ENCODE data around the gene DBF4B. TPM values are rescaled to one million over a fixed set of nuclear protein-coding genes. Genes with fewer than 3 reads are reported as not detected.

DBF4B gene
- total RNA-seq, 1 experiment from 2014 or later = 32.9 TPM

DNA sequence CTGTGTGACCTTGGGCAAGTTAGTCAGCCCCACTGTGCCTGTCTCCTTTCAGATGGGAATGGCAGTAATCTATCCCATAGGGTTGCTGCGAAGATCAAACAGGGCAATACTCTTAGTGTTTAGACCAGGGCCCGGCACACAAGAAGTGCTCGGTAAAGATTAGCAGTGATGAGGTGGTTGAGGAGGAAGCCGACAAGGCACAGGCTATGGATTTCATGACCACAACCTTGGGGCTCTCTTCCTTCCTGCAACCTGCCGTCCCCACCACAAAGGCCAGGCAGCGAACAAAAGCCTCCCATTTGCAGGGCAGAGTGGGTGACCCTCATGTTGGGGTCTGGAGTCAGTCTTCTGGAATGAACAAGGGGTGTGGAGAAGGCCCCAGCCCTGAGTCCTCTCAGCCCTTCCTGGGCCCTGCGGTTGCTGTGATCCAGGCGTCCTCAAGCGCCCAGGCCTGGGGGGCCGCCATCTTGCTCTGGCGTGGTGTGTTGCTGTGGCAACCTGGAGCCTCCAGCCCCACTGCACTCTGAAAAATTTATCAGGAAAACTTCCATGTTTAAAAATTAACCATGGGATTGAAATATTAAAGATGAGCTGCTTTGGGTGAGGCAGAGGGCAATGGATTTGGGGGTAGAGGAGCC is 60.2 kb downstream of the DBF4B start (continued):
- TF ChIP-seq, protein P1, sequence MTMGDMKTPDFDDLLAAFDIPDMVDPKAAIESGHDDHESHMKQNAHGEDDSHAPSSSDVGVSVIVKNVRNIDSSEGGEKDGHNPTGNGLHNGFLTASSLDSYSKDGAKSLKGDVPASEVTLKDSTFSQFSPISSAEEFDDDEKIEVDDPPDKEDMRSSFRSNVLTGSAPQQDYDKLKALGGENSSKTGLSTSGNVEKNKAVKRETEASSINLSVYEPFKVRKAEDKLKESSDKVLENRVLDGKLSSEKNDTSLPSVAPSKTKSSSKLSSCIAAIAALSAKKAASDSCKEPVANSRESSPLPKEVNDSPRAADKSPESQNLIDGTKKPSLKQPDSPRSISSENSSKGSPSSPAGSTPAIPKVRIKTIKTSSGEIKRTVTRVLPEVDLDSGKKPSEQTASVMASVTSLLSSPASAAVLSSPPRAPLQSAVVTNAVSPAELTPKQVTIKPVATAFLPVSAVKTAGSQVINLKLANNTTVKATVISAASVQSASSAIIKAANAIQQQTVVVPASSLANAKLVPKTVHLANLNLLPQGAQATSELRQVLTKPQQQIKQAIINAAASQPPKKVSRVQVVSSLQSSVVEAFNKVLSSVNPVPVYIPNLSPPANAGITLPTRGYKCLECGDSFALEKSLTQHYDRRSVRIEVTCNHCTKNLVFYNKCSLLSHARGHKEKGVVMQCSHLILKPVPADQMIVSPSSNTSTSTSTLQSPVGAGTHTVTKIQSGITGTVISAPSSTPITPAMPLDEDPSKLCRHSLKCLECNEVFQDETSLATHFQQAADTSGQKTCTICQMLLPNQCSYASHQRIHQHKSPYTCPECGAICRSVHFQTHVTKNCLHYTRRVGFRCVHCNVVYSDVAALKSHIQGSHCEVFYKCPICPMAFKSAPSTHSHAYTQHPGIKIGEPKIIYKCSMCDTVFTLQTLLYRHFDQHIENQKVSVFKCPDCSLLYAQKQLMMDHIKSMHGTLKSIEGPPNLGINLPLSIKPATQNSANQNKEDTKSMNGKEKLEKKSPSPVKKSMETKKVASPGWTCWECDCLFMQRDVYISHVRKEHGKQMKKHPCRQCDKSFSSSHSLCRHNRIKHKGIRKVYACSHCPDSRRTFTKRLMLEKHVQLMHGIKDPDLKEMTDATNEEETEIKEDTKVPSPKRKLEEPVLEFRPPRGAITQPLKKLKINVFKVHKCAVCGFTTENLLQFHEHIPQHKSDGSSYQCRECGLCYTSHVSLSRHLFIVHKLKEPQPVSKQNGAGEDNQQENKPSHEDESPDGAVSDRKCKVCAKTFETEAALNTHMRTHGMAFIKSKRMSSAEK (CRISPR knock-in tag; IDR thresholded peaks at IDR 0.05; ENCODE audit: borderline replicate concordance) = no peak
- TF ChIP-seq, protein P2, sequence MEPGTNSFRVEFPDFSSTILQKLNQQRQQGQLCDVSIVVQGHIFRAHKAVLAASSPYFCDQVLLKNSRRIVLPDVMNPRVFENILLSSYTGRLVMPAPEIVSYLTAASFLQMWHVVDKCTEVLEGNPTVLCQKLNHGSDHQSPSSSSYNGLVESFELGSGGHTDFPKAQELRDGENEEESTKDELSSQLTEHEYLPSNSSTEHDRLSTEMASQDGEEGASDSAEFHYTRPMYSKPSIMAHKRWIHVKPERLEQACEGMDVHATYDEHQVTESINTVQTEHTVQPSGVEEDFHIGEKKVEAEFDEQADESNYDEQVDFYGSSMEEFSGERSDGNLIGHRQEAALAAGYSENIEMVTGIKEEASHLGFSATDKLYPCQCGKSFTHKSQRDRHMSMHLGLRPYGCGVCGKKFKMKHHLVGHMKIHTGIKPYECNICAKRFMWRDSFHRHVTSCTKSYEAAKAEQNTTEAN (CRISPR knock-in tag; IDR thresholded peaks at IDR 0.05) = no peak
- TF ChIP-seq, protein P3, sequence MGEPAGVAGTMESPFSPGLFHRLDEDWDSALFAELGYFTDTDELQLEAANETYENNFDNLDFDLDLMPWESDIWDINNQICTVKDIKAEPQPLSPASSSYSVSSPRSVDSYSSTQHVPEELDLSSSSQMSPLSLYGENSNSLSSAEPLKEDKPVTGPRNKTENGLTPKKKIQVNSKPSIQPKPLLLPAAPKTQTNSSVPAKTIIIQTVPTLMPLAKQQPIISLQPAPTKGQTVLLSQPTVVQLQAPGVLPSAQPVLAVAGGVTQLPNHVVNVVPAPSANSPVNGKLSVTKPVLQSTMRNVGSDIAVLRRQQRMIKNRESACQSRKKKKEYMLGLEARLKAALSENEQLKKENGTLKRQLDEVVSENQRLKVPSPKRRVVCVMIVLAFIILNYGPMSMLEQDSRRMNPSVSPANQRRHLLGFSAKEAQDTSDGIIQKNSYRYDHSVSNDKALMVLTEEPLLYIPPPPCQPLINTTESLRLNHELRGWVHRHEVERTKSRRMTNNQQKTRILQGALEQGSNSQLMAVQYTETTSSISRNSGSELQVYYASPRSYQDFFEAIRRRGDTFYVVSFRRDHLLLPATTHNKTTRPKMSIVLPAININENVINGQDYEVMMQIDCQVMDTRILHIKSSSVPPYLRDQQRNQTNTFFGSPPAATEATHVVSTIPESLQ (CRISPR knock-in tag; IDR thresholded peaks at IDR 0.05) = no peak
- TF ChIP-seq MYBL2 (CRISPR knock-in tag; IDR thresholded peaks at IDR 0.05) = no peak

DNA sequence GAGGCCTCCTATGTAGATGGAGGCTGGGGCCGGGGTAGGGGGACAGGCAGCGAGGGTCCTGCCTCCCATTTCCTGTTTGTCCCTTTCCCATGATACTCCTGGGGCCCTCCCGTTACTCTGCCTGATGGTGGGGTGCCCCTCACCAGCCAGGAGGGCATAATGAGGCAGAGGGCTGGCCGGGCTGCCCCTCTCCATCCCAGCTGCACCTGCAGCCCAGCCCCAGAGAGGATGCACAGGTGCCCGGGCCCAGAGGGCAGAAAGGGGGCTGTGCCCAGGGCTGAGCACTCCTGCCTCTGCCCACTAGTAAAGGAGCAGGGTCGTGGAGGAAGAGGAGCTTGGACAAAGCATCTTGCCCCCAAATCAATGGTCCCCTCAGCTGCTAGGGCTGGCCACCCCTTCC is 60.8 kb downstream of the DBF4B start:
- Mint-ChIP-seq H3K27me3 (ENCODE audit: low read depth) (0 out of 2 replicates have a peak, but pooled peaks cover 3% of the 10 kb centered on the region), H3K4me1 (peaks cover 14% of the 10 kb centered on the region), H3K4me3 (no peak overlapping the region), H3K9me3 (no peaks in the 10 kb centered on the region), H3K36me3 (no peaks in the 10 kb centered on the region), H3K27ac (no peak overlapping the region)
- TF ChIP-seq, protein P4, sequence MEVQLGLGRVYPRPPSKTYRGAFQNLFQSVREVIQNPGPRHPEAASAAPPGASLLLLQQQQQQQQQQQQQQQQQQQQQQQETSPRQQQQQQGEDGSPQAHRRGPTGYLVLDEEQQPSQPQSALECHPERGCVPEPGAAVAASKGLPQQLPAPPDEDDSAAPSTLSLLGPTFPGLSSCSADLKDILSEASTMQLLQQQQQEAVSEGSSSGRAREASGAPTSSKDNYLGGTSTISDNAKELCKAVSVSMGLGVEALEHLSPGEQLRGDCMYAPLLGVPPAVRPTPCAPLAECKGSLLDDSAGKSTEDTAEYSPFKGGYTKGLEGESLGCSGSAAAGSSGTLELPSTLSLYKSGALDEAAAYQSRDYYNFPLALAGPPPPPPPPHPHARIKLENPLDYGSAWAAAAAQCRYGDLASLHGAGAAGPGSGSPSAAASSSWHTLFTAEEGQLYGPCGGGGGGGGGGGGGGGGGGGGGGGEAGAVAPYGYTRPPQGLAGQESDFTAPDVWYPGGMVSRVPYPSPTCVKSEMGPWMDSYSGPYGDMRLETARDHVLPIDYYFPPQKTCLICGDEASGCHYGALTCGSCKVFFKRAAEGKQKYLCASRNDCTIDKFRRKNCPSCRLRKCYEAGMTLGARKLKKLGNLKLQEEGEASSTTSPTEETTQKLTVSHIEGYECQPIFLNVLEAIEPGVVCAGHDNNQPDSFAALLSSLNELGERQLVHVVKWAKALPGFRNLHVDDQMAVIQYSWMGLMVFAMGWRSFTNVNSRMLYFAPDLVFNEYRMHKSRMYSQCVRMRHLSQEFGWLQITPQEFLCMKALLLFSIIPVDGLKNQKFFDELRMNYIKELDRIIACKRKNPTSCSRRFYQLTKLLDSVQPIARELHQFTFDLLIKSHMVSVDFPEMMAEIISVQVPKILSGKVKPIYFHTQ (CRISPR knock-in tag; IDR thresholded peaks at IDR 0.05) = no peak
- TF ChIP-seq GABPB1 (CRISPR knock-in tag; IDR thresholded peaks at IDR 0.05) (no peak), KAT7 (CRISPR knock-in tag; IDR thresholded peaks at IDR 0.05; ENCODE audit: borderline replicate concordance) (no peak), ZNF138 (CRISPR knock-in tag; conservative IDR thresholded peaks at IDR 0.05) (no peak)
- TF ChIP-seq, protein P5, sequence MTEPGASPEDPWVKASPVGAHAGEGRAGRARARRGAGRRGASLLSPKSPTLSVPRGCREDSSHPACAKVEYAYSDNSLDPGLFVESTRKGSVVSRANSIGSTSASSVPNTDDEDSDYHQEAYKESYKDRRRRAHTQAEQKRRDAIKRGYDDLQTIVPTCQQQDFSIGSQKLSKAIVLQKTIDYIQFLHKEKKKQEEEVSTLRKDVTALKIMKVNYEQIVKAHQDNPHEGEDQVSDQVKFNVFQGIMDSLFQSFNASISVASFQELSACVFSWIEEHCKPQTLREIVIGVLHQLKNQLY (CRISPR knock-in tag; IDR thresholded peaks at IDR 0.05) = no peak
- ChIA-PET POLR2A (interaction anchor here (1.2 kb wide), 1 partner anchor 60 kb away, joined by 4 read pairs; no protein-coding TSS in a partner anchor), CTCF (interaction anchor here (3.1 kb wide), 1 partner anchor 11 kb away, joined by 11 read pairs; no protein-coding TSS in a partner anchor)
- DNase-seq (ENCODE audit: low spot score) (no peak), ATAC-seq (no peak)

DNA sequence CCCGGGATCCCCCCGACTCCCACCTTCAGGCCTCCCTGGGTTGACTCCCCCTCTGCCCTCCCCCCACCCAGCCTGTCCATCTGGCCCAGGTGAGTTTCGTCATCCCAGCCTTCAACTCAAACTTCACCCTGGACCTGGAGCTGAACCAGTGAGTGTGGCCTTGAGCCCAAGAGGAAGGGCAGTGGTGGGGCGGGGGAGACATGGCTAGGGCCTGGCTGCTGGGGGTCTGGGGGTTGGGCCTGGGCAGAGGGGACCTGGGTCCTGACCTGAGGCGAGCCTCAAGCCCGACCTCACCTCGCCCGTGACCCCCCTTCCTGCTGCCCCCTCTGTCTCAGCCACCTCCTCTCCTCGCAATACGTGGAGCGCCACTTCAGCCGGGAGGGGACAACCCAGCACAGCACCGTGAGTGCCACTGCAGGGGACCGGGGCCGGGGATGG is 61.2 kb downstream of the DBF4B start:
- CTCF ChIA-PET = interaction anchor here (3.1 kb wide), 1 partner anchor 10 kb away, joined by 11 read pairs; no protein-coding TSS in a partner anchor
- no peak overlapping the region for H3K27ac Mint-ChIP-seq

More for the DNA sequence above, 61.2 kb downstream of the DBF4B start:
- DNase-seq (ENCODE audit: low spot score) (no peak), ATAC-seq (no peak)
- Mint-ChIP-seq H3K36me3 (no peaks in the 10 kb centered on the region), H3K4me3 (no peak overlapping the region), H3K4me1 (peaks cover 14% of the 10 kb centered on the region), H3K9me3 (no peaks in the 10 kb centered on the region), H3K27me3 (ENCODE audit: low read depth) (0 out of 2 replicates have a peak, but pooled peaks cover under 1% of the 10 kb centered on the region)
- POLR2A ChIA-PET = interaction anchor here (0.5 to 1.3 kb wide), 3 partner anchors 13 to 1289 kb away, joined by 3 to 4 read pairs (median 3); no protein-coding TSS in a partner anchor
- no peak for TF ChIP-seq PRRX2 (CRISPR knock-in tag; IDR thresholded peaks at IDR 0.05)
- TF ChIP-seq GABPB1 (CRISPR knock-in tag; IDR thresholded peaks at IDR 0.05) = peak; percentile 73
